ENCODE data around the gene AXIN2. TPM values are rescaled to one million over a fixed set of nuclear protein-coding genes. Genes with fewer than 3 reads are reported as not detected.

Gene AXIN2
- total and polyA plus RNA-seq, 3 donors from 2014 or later, result 18.1 to 26.3 (median 20.2) TPM

GRCh38 chr17:65545705-65546523 lies 15.5 kb downstream of the AXIN2 start:
- Histone ChIP-seq H3K27me3 (no peaks in the 10 kb centered on the region), H3K27ac (no peak overlapping the region), H3K4me1 (no peaks in the 10 kb centered on the region), H3K9me3 (no peaks in the 10 kb centered on the region), H3K36me3 (ENCODE audit: low read depth, missing control alignments) (no peaks in the 10 kb centered on the region), H3K4me3 (no peak overlapping the region)
- TF ChIP-seq CTCF (IDR thresholded peaks at IDR 0.05) (no peak), POLR2A (IDR thresholded peaks at IDR 0.05) (no peak)
- no peak for DNase-seq
- WGBS, 2 donors, result 84 to 89% methylated on average over 17 of the region's 17 CpGs
- intact Hi-C loops (cut with DNase I; ENCODE audit: low total_unique reads), result no loop called here

GRCh38 chr17:65544672-65545071 lies 16.8 kb downstream of the AXIN2 start:
- Histone ChIP-seq H3K27me3 (no peaks in the 10 kb centered on the region), H3K27ac (no peak overlapping the region), H3K4me3 (no peak overlapping the region), H3K36me3 (ENCODE audit: low read depth, missing control alignments) (no peaks in the 10 kb centered on the region), H3K9me3 (no peaks in the 10 kb centered on the region), H3K4me1 (no peaks in the 10 kb centered on the region)
- 68% methylated on average over 11 of the region's 11 CpGs for WGBS, 2 donors
- TF ChIP-seq POLR2A (IDR thresholded peaks at IDR 0.05) (no peak), CTCF (IDR thresholded peaks at IDR 0.05) (no peak)
- intact Hi-C loops (cut with DNase I; ENCODE audit: low total_unique reads), result no loop called here
- no peak for DNase-seq

GRCh38 chr17:65542610-65543009 lies 18.8 kb downstream of the AXIN2 start:
- Histone ChIP-seq H3K4me3 (no peak overlapping the region), H3K27ac (no peak overlapping the region), H3K36me3 (ENCODE audit: low read depth, missing control alignments) (no peaks in the 10 kb centered on the region), H3K9me3 (no peaks in the 10 kb centered on the region), H3K4me1 (no peaks in the 10 kb centered on the region), H3K27me3 (no peaks in the 10 kb centered on the region)
- intact Hi-C loops (cut with DNase I; ENCODE audit: low total_unique reads), result no loop called here
- TF ChIP-seq CTCF (IDR thresholded peaks at IDR 0.05), result no peak
- TF ChIP-seq POLR2A (IDR thresholded peaks at IDR 0.05), result no peak
- DNase-seq, result no peak

- TF ChIP-seq CTCF (IDR thresholded peaks at IDR 0.05) (no peak), POLR2A (IDR thresholded peaks at IDR 0.05) (no peak)
- DNase-seq, result no peak
- Histone ChIP-seq H3K4me1 (no peaks in the 10 kb centered on the region), H3K9me3 (no peaks in the 10 kb centered on the region), H3K27ac (no peak overlapping the region), H3K27me3 (no peaks in the 10 kb centered on the region), H3K4me3 (no peak overlapping the region), H3K36me3 (ENCODE audit: low read depth, missing control alignments) (no peaks in the 10 kb centered on the region)
- intact Hi-C loops (cut with DNase I; ENCODE audit: low total_unique reads), result no loop called here
- 97 to 100% methylated on average over 1 of the region's 1 CpG for WGBS, 2 donors
These were observed 19.4 kb downstream of the AXIN2 start for GRCh38 chr17:65542067-65542466.

GRCh38 chr17:65541453-65541852 lies 20.0 kb downstream of the AXIN2 start:
- no peaks in the 10 kb centered on the region for H3K27me3 ChIP-seq
- no peaks in the 10 kb centered on the region for H3K4me1 ChIP-seq
- no peak for TF ChIP-seq POLR2A (IDR thresholded peaks at IDR 0.05)
- no peak for TF ChIP-seq CTCF (IDR thresholded peaks at IDR 0.05)
- 86 to 93% methylated on average over 4 to 8 of the region's 8 CpGs for whole genome bisulfite sequencing, 2 donors
- no peaks in the 10 kb centered on the region for H3K9me3 ChIP-seq
- DNase-seq, result no peak
- intact Hi-C loops (cut with DNase I; ENCODE audit: low total_unique reads), result no loop called here
- H3K27ac ChIP-seq, result no peak overlapping the region
- H3K4me3 ChIP-seq, result no peak overlapping the region
- no peaks in the 10 kb centered on the region for H3K36me3 ChIP-seq (ENCODE audit: low read depth, missing control alignments)

All from testis (tissue), 3 donors.